GM23338 (cell line): Measurements from ENCODE around the gene ATP1A4. TPM values are rescaled to one million over a fixed set of nuclear protein-coding genes. Genes with fewer than 3 reads are reported as not detected.

ENCODE experiments used
- ATAC-seq: fragments of 200-7000 bp; cut with Tn5 transposase; 3 replicates; pipeline ENCODE4 v1.9.1; 2020
- DNase-seq: peaks from one replicate; pipeline ENCODE4 v3.0.0-alpha.2; 2015; ENCODE audit warnings: low spot score
- H2AFZ ChIP-seq: fragments of 200-600 bp; sonication (generic); 2 replicates; pipeline ENCODE4 v1.8.0; 2016; ENCODE audit warnings: antibody characterized with exemption, mild to moderate bottlenecking, moderate library complexity
- H3F3A ChIP-seq: fragments of 200-600 bp; sonication (generic); replicated peaks from 2 replicates; pipeline ENCODE4 v1.8.0; 2017; ENCODE audit warnings: antibody characterized with exemption, mixed run types, low read depth
- H3K27ac ChIP-seq: fragments of 200-600 bp; sonication (generic); 2 replicates; pipeline ENCODE4 v1.6.1; 2016; ENCODE audit warnings: low read depth
- H3K27me3 ChIP-seq: fragments of 200-600 bp; sonication (generic); 2 replicates; pipeline ENCODE4 v1.8.0; 2016; ENCODE audit warnings: mild to moderate bottlenecking, mixed run types, moderate library complexity; ENCODE audit not compliant: insufficient read depth
- H3K36me3 ChIP-seq: fragments of 200-600 bp; sonication (generic); 2 replicates; pipeline ENCODE4 v1.8.0; 2016; ENCODE audit warnings: mild to moderate bottlenecking; ENCODE audit not compliant: insufficient read depth
- H3K4me1 ChIP-seq: fragments of 200-600 bp; sonication (generic); 2 replicates; pipeline ENCODE4 v1.8.0; 2016; ENCODE audit warnings: mild to moderate bottlenecking, moderate library complexity; ENCODE audit not compliant: insufficient read depth
- H3K4me2 ChIP-seq: fragments of 200-600 bp; sonication (generic); 2 replicates; pipeline ENCODE4 v1.7.1; 2017; ENCODE audit warnings: mixed run types
- H3K4me3 ChIP-seq: fragments of 200-600 bp; sonication (generic); 2 replicates; pipeline ENCODE4 v1.6.1; 2016; ENCODE audit warnings: mixed run types
- H3K79me2 ChIP-seq: fragments of 200-600 bp; sonication (generic); replicated peaks from 2 replicates; pipeline ENCODE4 v1.8.0; 2017; ENCODE audit warnings: mild to moderate bottlenecking; ENCODE audit not compliant: insufficient read depth
- H3K9me2 ChIP-seq: fragments of 200-600 bp; sonication (generic); 2 replicates; pipeline ENCODE4 v1.8.0; 2017; ENCODE audit not compliant: insufficient read depth
- H4K20me1 ChIP-seq: fragments of 200-600 bp; sonication (generic); replicated peaks from 2 replicates; pipeline ENCODE4 v1.8.0; 2017; ENCODE audit warnings: mild to moderate bottlenecking; ENCODE audit not compliant: insufficient read depth
- H3K27ac Mint-ChIP-seq: 2 replicates; pipeline ENCODE4 v1.8.0; 2020; ENCODE audit warnings: inconsistent platforms, mild to moderate bottlenecking, moderate library complexity, mixed read lengths
- H3K27me3 Mint-ChIP-seq: 3 replicates; pipeline ENCODE4 v1.8.0; 2022; ENCODE audit warnings: low read depth, mild to moderate bottlenecking, moderate library complexity, mixed read lengths, inconsistent platforms; ENCODE audit not compliant: insufficient read depth, poor library complexity
- H3K36me3 Mint-ChIP-seq: 3 replicates; pipeline ENCODE4 v1.8.0; 2021; ENCODE audit warnings: low read depth, mild to moderate bottlenecking, inconsistent platforms, moderate library complexity, mixed read lengths
- H3K4me1 Mint-ChIP-seq: 3 replicates; pipeline ENCODE4 v1.8.0; 2020; ENCODE audit warnings: mild to moderate bottlenecking, inconsistent platforms, mixed read lengths
- H3K4me3 Mint-ChIP-seq: 3 replicates; pipeline ENCODE4 v1.8.0; 2021; ENCODE audit warnings: moderate library complexity, mild to moderate bottlenecking, inconsistent platforms, mixed read lengths
- H3K9me3 Mint-ChIP-seq: 3 replicates; pipeline ENCODE4 v1.8.0; 2020; ENCODE audit warnings: moderate library complexity, mild to moderate bottlenecking, inconsistent platforms, mixed read lengths
- EZH2 ChIP-seq: fragments of 200-600 bp; sonication (generic); IDR thresholded peaks from one replicate; pipeline ENCODE4 v1.8.0; 2017; ENCODE audit warnings: antibody characterized with exemption, mild to moderate bottlenecking, low read depth; ENCODE audit not compliant: unreplicated experiment
- EZH2phosphoT487 ChIP-seq: fragments of 200-600 bp; sonication (generic); IDR thresholded peaks from one replicate; pipeline ENCODE4 v1.8.1; 2018; ENCODE audit warnings: antibody characterized with exemption; ENCODE audit not compliant: unreplicated experiment
- JUNB ChIP-seq: IDR thresholded peaks from one replicate; pipeline ENCODE4 v1.6.1; 2016; ENCODE audit warnings: antibody characterized with exemption; ENCODE audit not compliant: unreplicated experiment
- NANOG ChIP-seq: IDR thresholded peaks from 2 replicates; pipeline ENCODE4 v1.6.1; 2016; ENCODE audit warnings: antibody characterized with exemption, borderline replicate concordance
- POLR2AphosphoS5 ChIP-seq: IDR thresholded peaks from 2 replicates; pipeline ENCODE4 v1.6.1; 2016; ENCODE audit warnings: antibody characterized with exemption, low read depth
- REST ChIP-seq: IDR thresholded peaks from one replicate; pipeline ENCODE4 v1.6.1; 2018; ENCODE audit warnings: antibody characterized with exemption; ENCODE audit not compliant: unreplicated experiment
- ZNF114 ChIP-seq: fragments of 250-450 bp; sonication (Bioruptor Pico); IDR thresholded peaks from 2 replicates; pipeline ENCODE4 v1.5.0; 2020; ENCODE audit warnings: mild to moderate bottlenecking, moderate library complexity
- polyA plus RNA-seq: library from polyadenylated mRNA; unstranded; fragments of >200 nt; fragmentation: Nextera tagmentation; extraction: Ambion mirVana; gene quantifications from 2 replicates; pipeline ENCODE4 v1.2.1, GENCODE V29; 2016
- total RNA-seq: library from RNA; depleted of rRNA; stranded (reverse); fragments of >200 nt; shearing (Covaris generic); gene quantifications from 2 replicates; pipeline ENCODE4 v1.2.3, GENCODE V29; 2014
- TF ChIP-seq, protein P1 (sequence below): IDR thresholded peaks from 2 replicates; pipeline ENCODE4 v1.6.1; 2016; ENCODE audit warnings: antibody characterized with exemption
- TF ChIP-seq, protein P2 (sequence below), 2 experiments: fragments of 200-600 bp in 1 of 2; sonication (generic) in 1 of 2; conservative IDR thresholded peaks; 2 replicates each; pipeline versions ENCODE4 v1.5.1 to v1.6.1; 2016 to 2017; ENCODE audit warnings: antibody characterized with exemption in 2 of 2, low read depth in 2 of 2, mild to moderate bottlenecking in 2 of 2, moderate library complexity in 1 of 2

ATP1A4 gene
- total and polyA plus RNA-seq, 2 experiments from 2014 or later: 0.27 to 0.63 TPM

DNA sequence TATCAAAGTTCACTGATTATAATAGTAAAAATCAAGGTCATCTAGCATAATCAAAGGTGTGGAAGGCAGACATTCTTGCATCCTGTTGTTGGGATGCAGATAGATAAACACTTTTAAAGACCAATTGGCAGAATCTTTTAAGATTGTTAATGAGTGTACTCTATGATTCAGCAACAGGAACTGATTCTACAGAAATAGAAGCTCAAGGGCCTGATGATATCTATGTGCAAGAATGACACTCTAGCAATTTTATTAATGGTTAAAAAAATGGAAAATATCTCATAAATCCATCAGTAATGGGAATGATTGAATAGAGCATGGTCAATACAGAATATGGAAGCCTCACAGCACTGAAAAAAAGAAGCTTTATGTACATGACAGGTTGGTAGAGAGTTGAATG is 2.2 kb upstream of the ATP1A4 start (continued):
- TF ChIP-seq EZH2 (no peak), JUNB (no peak), POLR2AphosphoS5 (no peak), ZNF114 (CRISPR knock-in tag) (no peak)
- TF ChIP-seq, protein P1, sequence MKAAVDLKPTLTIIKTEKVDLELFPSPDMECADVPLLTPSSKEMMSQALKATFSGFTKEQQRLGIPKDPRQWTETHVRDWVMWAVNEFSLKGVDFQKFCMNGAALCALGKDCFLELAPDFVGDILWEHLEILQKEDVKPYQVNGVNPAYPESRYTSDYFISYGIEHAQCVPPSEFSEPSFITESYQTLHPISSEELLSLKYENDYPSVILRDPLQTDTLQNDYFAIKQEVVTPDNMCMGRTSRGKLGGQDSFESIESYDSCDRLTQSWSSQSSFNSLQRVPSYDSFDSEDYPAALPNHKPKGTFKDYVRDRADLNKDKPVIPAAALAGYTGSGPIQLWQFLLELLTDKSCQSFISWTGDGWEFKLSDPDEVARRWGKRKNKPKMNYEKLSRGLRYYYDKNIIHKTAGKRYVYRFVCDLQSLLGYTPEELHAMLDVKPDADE: no peak

- H2AFZ ChIP-seq: no peak overlapping the region
- no peaks in the 10 kb centered on the region for H3K36me3 Mint-ChIP-seq
- no peak overlapping the region for H3K4me3 Mint-ChIP-seq
- no peaks in the 10 kb centered on the region; the same call in 1 of the 2 replicates for H3K4me1 ChIP-seq
- H3K27ac Mint-ChIP-seq: no peak overlapping the region
- H3F3A ChIP-seq: no peaks in the 10 kb centered on the region
- H3K9me3 Mint-ChIP-seq: no peaks in the 10 kb centered on the region
- no peaks in the 10 kb centered on the region for H3K9me2 ChIP-seq
- peaks cover 14% of the 10 kb centered on the region for H3K27me3 Mint-ChIP-seq
- H3K4me2 ChIP-seq: no peak overlapping the region
- no peaks in the 10 kb centered on the region for H4K20me1 ChIP-seq
- TF ChIP-seq REST: no peak
- no peak for TF ChIP-seq NANOG
- no peak for TF ChIP-seq EZH2phosphoT487
- DNase-seq (no peak), ATAC-seq (no peak)
- peaks cover 11% of the 10 kb centered on the region for H3K4me1 Mint-ChIP-seq
- no peak overlapping the region for H3K27ac ChIP-seq
- no peaks in the 10 kb centered on the region for H3K27me3 ChIP-seq
- no peaks in the 10 kb centered on the region for H3K36me3 ChIP-seq
- H3K4me3 ChIP-seq: no peak overlapping the region
- H3K79me2 ChIP-seq: no peaks in the 10 kb centered on the region
These were observed 1.7 kb upstream of the ATP1A4 start for GRCh38 chr1:160149716-160150115.

- ATAC-seq: no peak
- H3K4me3 Mint-ChIP-seq: no peak overlapping the region
- H2AFZ ChIP-seq: no peak overlapping the region
- no peaks in the 10 kb centered on the region for H3K4me1 Mint-ChIP-seq
- H4K20me1 ChIP-seq: no peaks in the 10 kb centered on the region
- H3K4me3 ChIP-seq: no peak overlapping the region
- no peaks in the 10 kb centered on the region for H3K27me3 ChIP-seq
- no peaks in the 10 kb centered on the region for H3K9me3 Mint-ChIP-seq
- H3K79me2 ChIP-seq: no peaks in the 10 kb centered on the region
- no peak overlapping the region for H3K27ac ChIP-seq
- no peak overlapping the region for H3K4me2 ChIP-seq
- 0 out of 2 replicates have a peak, but pooled peaks cover 4% of the 10 kb centered on the region for H3K9me2 ChIP-seq
- no peak overlapping the region for H3K27ac Mint-ChIP-seq
- DNase-seq: no peak
- no peaks in the 10 kb centered on the region for H3K4me1 ChIP-seq
- H3K27me3 Mint-ChIP-seq: peaks cover 13% of the 10 kb centered on the region
- no peaks in the 10 kb centered on the region for H3K36me3 Mint-ChIP-seq
- H3K36me3 ChIP-seq: no peaks in the 10 kb centered on the region
- H3F3A ChIP-seq: no peaks in the 10 kb centered on the region
- TF ChIP-seq, protein P2, sequence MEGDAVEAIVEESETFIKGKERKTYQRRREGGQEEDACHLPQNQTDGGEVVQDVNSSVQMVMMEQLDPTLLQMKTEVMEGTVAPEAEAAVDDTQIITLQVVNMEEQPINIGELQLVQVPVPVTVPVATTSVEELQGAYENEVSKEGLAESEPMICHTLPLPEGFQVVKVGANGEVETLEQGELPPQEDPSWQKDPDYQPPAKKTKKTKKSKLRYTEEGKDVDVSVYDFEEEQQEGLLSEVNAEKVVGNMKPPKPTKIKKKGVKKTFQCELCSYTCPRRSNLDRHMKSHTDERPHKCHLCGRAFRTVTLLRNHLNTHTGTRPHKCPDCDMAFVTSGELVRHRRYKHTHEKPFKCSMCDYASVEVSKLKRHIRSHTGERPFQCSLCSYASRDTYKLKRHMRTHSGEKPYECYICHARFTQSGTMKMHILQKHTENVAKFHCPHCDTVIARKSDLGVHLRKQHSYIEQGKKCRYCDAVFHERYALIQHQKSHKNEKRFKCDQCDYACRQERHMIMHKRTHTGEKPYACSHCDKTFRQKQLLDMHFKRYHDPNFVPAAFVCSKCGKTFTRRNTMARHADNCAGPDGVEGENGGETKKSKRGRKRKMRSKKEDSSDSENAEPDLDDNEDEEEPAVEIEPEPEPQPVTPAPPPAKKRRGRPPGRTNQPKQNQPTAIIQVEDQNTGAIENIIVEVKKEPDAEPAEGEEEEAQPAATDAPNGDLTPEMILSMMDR (conservative IDR thresholded peaks at IDR 0.05; ENCODE audit: low read depth in 2 of 2): no peak
These were observed 3.4 kb downstream of the ATP1A4 start for GRCh38 chr1:160154790-160155189.
